Right cardiac atrium (tissue), 5 donors: ENCODE measurements around the gene GNAI1. TPM values are rescaled to one million over a fixed set of nuclear protein-coding genes. Genes with fewer than 3 reads are reported as not detected.

ENCODE experiments used
- ATAC-seq, 2 donors: fragments of 200-7000 bp; cut with Tn5 transposase; one replicate each; pipeline versions ENCODE4 v1.8.0 to v1.9.1; 2020; ENCODE audit warnings: moderate library complexity in 2 of 2, mild to moderate bottlenecking in 1 of 2
- DNase-seq, 3 donors: peaks; one replicate each; pipeline ENCODE4 v3.0.0-alpha.2; 2020
- H3K27ac ChIP-seq: one replicate; pipeline ENCODE4 v1.5.1; 2013; ENCODE audit warnings: mild to moderate bottlenecking, low read length, control low read depth, moderate library complexity
- H3K27me3 ChIP-seq: one replicate; pipeline ENCODE4 v1.6.1; 2013; ENCODE audit not compliant: control insufficient read depth, insufficient read depth
- H3K4me1 ChIP-seq: one replicate; pipeline ENCODE4 v1.6.1; 2013; ENCODE audit warnings: low read length; ENCODE audit not compliant: control insufficient read depth, insufficient read depth
- H3K4me3 ChIP-seq: one replicate; pipeline ENCODE4 v1.5.1; 2013; ENCODE audit warnings: low read length, control low read depth
- H3K9me3 ChIP-seq: one replicate; pipeline ENCODE4 v1.6.1; 2013; ENCODE audit warnings: low read length; ENCODE audit not compliant: control insufficient read depth
- WGBS: extraction: QIAGEN DNeasy Blood & Tissue Kit; methylation state at CpG from one replicate; pipeline ENCODE4 v1.1.7; 2013; 5-methylcytosine and 5-hydroxymethylcytosine counted together
- intact Hi-C, 4 donors: fragments of 100-400 bp; cut with DNase I; formaldehyde crosslinking; loops; one replicate each; pipeline versions ENCODE4 v1.11.0 to v1.14.0; 2022 to 2023
- polyA plus RNA-seq: library from polyadenylated mRNA; stranded (reverse); fragments of 200-250 nt; gene quantifications from one replicate; pipeline ENCODE4 v1.2.3, GENCODE V29; 2013
- total RNA-seq, 4 donors: library from RNA; stranded (reverse); fragmentation: NEBNext Ultra II Directional; extraction: Animal tissue kit (Norgen Biotek cat#: 25700); gene quantifications; one replicate each; pipeline ENCODE4 v1.2.1, GENCODE V29; 2021
- donor health status: healthy with polysubstance abuse.
- donor health status: DM: no; HTN: yes; CAD: no.
- donor health status: DM: no; HTN: no; CAD: no.
- donor health status: DM: no; HTN: yes; CAD: no; lungs with severe emphysema.
- donor health status: DM: yes; HTN: yes; CAD: no.

The GNAI1 gene
- total and polyA plus RNA-seq, 5 donors: 7.5 to 10.2 (median 9.0) TPM

DNA sequence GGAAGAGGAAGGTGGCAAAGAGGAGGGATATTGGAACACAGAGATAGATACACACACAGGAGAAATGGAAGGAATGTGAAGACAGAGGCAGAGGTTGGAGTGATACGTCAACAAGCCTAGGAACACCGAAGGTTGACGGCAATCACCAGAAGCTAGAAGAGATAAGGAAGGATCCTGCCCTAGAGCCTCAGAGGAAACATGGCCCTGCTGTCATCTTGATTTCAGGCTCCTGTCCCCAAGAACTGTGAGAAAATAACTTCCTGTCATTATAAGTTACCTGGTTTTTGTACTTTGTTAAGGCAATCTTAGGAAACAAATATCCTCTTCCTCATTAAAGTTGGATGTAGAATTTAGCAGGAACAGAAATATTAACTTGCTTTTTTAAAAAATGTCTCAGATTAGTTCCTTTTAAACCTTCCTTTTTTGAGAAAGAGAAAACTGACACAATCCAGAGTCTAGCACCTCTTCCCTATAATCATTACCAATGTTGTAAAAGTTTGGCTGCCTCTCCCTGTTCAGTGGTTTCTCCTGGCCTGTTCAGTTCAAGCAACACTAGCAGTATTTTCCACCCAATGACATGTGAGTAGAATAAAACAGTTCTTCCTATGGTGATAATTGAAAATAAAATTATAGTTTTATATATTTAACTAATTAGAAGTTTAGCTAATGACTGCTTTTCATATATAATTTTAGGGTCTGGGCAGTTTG is 28.8 kb upstream of the GNAI1 start:
- no peak overlapping the region for H3K27ac ChIP-seq
- H3K9me3 ChIP-seq: no peaks in the 10 kb centered on the region
- H3K4me1 ChIP-seq: no peaks in the 10 kb centered on the region
- H3K27me3 ChIP-seq: no peaks in the 10 kb centered on the region
- no peak for ATAC-seq
- intact Hi-C loops: no loop called here
- 69% methylated on average over 3 of the region's 3 CpGs for WGBS
- DNase-seq: no peak
- no peak overlapping the region for H3K4me3 ChIP-seq

- Histone ChIP-seq H3K27ac (no peak overlapping the region), H3K9me3 (no peaks in the 10 kb centered on the region), H3K27me3 (no peaks in the 10 kb centered on the region), H3K4me3 (no peak overlapping the region), H3K4me1 (no peaks in the 10 kb centered on the region)
- DNase-seq: no peak
- 53% methylated on average over 2 of the region's 2 CpGs for WGBS
- intact Hi-C loops: no loop called here
- no peak for ATAC-seq
Observed at GRCh38 chr7:80106498-80107113, 28.0 kb upstream of the GNAI1 start.

DNA sequence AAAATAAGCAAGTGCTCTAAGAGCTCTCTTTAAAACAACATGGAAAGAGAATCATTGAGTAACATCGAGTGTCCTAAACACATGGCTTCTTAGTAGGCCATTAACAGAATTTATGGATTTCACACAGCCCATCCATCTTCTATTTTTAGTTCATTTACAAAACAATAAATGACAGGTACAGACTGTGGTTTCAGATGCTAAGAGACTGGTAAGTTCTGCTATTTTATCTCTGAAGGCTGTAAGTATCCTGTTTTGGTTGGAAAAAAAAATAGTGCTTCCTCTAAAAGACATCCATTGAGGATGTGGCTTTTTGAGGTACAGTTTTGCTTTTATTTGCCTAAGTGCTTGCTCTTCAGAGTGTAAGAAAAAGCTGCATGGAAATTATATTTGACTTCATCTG is 27.4 kb upstream of the GNAI1 start:
- H3K4me1 ChIP-seq: no peaks in the 10 kb centered on the region
- no peaks in the 10 kb centered on the region for H3K27me3 ChIP-seq
- DNase-seq: no peak
- H3K9me3 ChIP-seq: no peaks in the 10 kb centered on the region
- H3K4me3 ChIP-seq: no peak overlapping the region
- no peak for ATAC-seq
- 64% methylated on average over 1 of the region's 1 CpG for WGBS
- intact Hi-C loops: no loop called here
- no peak overlapping the region for H3K27ac ChIP-seq

- no peaks in the 10 kb centered on the region for H3K4me1 ChIP-seq
- no peak overlapping the region for H3K4me3 ChIP-seq
- intact Hi-C loops: no loop called here
- H3K27me3 ChIP-seq: no peaks in the 10 kb centered on the region
- H3K9me3 ChIP-seq: no peaks in the 10 kb centered on the region
- DNase-seq (no peak), ATAC-seq (no peak)
- WGBS: 87% methylated on average over 5 of the region's 5 CpGs
- H3K27ac ChIP-seq: no peak overlapping the region
Observed at GRCh38 chr7:80110376-80110775, 24.3 kb upstream of the GNAI1 start.

GRCh38 chr7:80114159-80114558 is 20.5 kb upstream of the GNAI1 start:
- H3K27me3 ChIP-seq: no peaks in the 10 kb centered on the region
- intact Hi-C loops: no loop called here
- DNase-seq: no peak
- no peak overlapping the region for H3K27ac ChIP-seq
- no peak overlapping the region for H3K4me3 ChIP-seq
- H3K9me3 ChIP-seq: no peaks in the 10 kb centered on the region
- no peaks in the 10 kb centered on the region for H3K4me1 ChIP-seq
- WGBS: 87% methylated on average over 4 of the region's 4 CpGs
- ATAC-seq: no peak

- H3K4me1 ChIP-seq: no peaks in the 10 kb centered on the region
- no peaks in the 10 kb centered on the region for H3K27me3 ChIP-seq
- 67% methylated on average over 4 of the region's 4 CpGs for WGBS
- H3K9me3 ChIP-seq: no peaks in the 10 kb centered on the region
- no peak overlapping the region for H3K27ac ChIP-seq
- ATAC-seq (no peak), DNase-seq (no peak)
- intact Hi-C loops: no loop called here
- no peak overlapping the region for H3K4me3 ChIP-seq
Observed at GRCh38 chr7:80124526-80125264, 9.9 kb upstream of the GNAI1 start.

GRCh38 chr7:80127412-80128160 is 7.0 kb upstream of the GNAI1 start:
- no peaks in the 10 kb centered on the region for H3K9me3 ChIP-seq
- 90% methylated on average over 1 of the region's 1 CpG for WGBS
- DNase-seq (no peak), ATAC-seq (no peak)
- H3K4me1 ChIP-seq: no peaks in the 10 kb centered on the region
- intact Hi-C loops: no loop called here
- no peaks in the 10 kb centered on the region for H3K27me3 ChIP-seq
- no peak overlapping the region for H3K4me3 ChIP-seq
- H3K27ac ChIP-seq: no peak overlapping the region

DNA sequence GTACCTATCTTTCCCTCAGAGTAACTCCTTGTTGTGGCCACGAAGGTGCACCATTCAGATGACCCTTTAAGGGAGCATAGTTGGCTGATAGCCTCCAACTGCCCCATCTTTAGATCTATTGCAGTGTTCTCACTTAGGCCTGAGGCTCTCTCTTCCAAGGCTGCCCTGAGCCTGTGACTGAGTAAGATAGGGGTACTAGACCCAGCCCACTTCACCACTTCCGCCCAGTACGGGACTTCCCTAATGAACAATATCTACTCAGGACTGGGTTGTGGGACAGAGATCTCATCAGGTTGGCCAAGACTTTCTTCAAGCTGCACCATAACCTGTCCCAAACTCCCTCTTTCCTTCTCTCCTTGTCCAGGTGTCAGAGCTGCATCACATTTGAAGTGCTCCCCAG is 5.7 kb upstream of the GNAI1 start:
- Histone ChIP-seq H3K4me3 (no peak overlapping the region), H3K27me3 (no peaks in the 10 kb centered on the region), H3K27ac (no peak overlapping the region), H3K4me1 (no peaks in the 10 kb centered on the region), H3K9me3 (no peaks in the 10 kb centered on the region)
- 91% methylated on average over 3 of the region's 3 CpGs for WGBS
- no peak for ATAC-seq
- intact Hi-C loops: no loop called here
- DNase-seq: no peak

GRCh38 chr7:80129785-80130184 is 4.8 kb upstream of the GNAI1 start:
- Histone ChIP-seq H3K4me3 (no peak overlapping the region), H3K4me1 (no peaks in the 10 kb centered on the region), H3K27ac (no peak overlapping the region), H3K27me3 (no peaks in the 10 kb centered on the region), H3K9me3 (no peaks in the 10 kb centered on the region)
- DNase-seq (no peak), ATAC-seq (no peak)
- intact Hi-C loops: loop anchor here in 2 of 4 donors (10.0 kb wide), 1 partner anchor 155 kb away; no protein-coding TSS in a partner anchor

GRCh38 chr7:80131675-80132435 is 2.8 kb upstream of the GNAI1 start:
- H3K4me3 ChIP-seq: no peak overlapping the region
- ATAC-seq (no peak), DNase-seq (no peak)
- H3K4me1 ChIP-seq: no peaks in the 10 kb centered on the region
- H3K9me3 ChIP-seq: no peaks in the 10 kb centered on the region
- H3K27me3 ChIP-seq: no peaks in the 10 kb centered on the region
- intact Hi-C loops: loop anchor here in 2 of 4 donors (10.0 kb wide), 1 partner anchor 153 kb away; no protein-coding TSS in a partner anchor
- WGBS: 77% methylated on average over 2 of the region's 2 CpGs
- H3K27ac ChIP-seq: no peak overlapping the region
